GM12878 (cell line): ENCODE measurements around the gene CACNA2D3. TPM values are rescaled to one million over a fixed set of nuclear protein-coding genes. Genes with fewer than 3 reads are reported as not detected.

Experiments
- ATAC-seq: fragments of 200-7000 bp; cut with Tn5 transposase; 3 replicates; pipeline ENCODE4 v1.9.1; 2020; ENCODE audit warnings: mild to moderate bottlenecking, moderate library complexity
- BruUV-seq: library from RNA; stranded (reverse); fragments of 400-500 nt; replicated peaks from 2 replicates; lab custom pipeline; 2021; lab: Mats Ljungman, UMichigan
- CTCF ChIA-PET: fragments of 300-600 bp; sonication (Branson Sonifier 250); formaldehyde crosslinking; extraction: SDS; loops from one replicate; lab custom pipeline; 2021; ENCODE audit warnings: inconsistent platforms; lab: Yijun Ruan, JAX
- POLR2A ChIA-PET: fragments of 350-600 bp; formaldehyde crosslinking; extraction: SDS; loops from one replicate; lab custom pipeline; 2021; ENCODE audit warnings: inconsistent platforms; lab: Charles Lee
- RAD21 ChIA-PET: fragments of 300-600 bp; sonication (Branson Sonifier 250); formaldehyde crosslinking; loops from one replicate; lab custom pipeline; 2023; ENCODE audit warnings: antibody characterized with exemption; ENCODE audit not compliant: unreplicated experiment; lab: Charles Lee
- SMC1A ChIA-PET: fragments of 300-600 bp; sonication (Branson Sonifier 250); formaldehyde crosslinking; loops from one replicate; lab custom pipeline; 2023; ENCODE audit not compliant: unreplicated experiment, uncharacterized antibody; lab: Charles Lee
- DNase-seq: peaks from one replicate; pipeline ENCODE4 v3.0.0-alpha.2; 2011; ENCODE audit warnings: low read depth, low spot score
- FAIRE-seq: peaks from 3 replicates; lab custom pipeline; 2011; peaks lifted over from hg19 to GRCh38; lab: Jason Lieb, UNC
- H2AFZ ChIP-seq: 2 replicates; pipeline ENCODE4 v1.6.0; 2011; ENCODE audit warnings: low read depth, low read length, control low read depth; ENCODE audit not compliant: control insufficient read depth
- H3K27ac ChIP-seq: 2 replicates; pipeline ENCODE4 v1.5.1; 2011; ENCODE audit warnings: control low read depth; ENCODE audit not compliant: control insufficient read depth, insufficient read depth
- H3K27me3 ChIP-seq, 2 experiments: replicated peaks in 1 of 2; 2 replicates each; pipeline versions ENCODE4 v1.6.0 to v1.6.1; 2011; ENCODE audit warnings: low read length in 1 of 2; ENCODE audit not compliant: control insufficient read depth in 2 of 2, insufficient read depth in 2 of 2
- H3K36me3 ChIP-seq, 2 experiments: 2 replicates each; pipeline ENCODE4 v1.5.1; 2011; ENCODE audit warnings: low read length in 1 of 2; ENCODE audit not compliant: control insufficient read depth in 2 of 2, insufficient read depth in 2 of 2
- H3K4me1 ChIP-seq: 2 replicates; pipeline ENCODE4 v1.6.1; 2011; ENCODE audit warnings: mild to moderate bottlenecking, low read length, moderate library complexity, mixed read lengths; ENCODE audit not compliant: control insufficient read depth, insufficient read depth
- H3K4me2 ChIP-seq: 2 replicates; pipeline ENCODE4 v1.6.0; 2011; ENCODE audit warnings: control low read depth; ENCODE audit not compliant: control insufficient read depth, insufficient read depth
- H3K4me3 ChIP-seq: fragments of 200-600 bp; sonication (generic); 2 replicates; pipeline ENCODE4 v1.5.1; 2016
- H3K79me2 ChIP-seq: 2 replicates; pipeline ENCODE4 v1.6.0; 2011; ENCODE audit warnings: low read length; ENCODE audit not compliant: control insufficient read depth, insufficient read depth
- H3K9ac ChIP-seq: 2 replicates; pipeline ENCODE4 v1.8.0; 2011; ENCODE audit warnings: low read length, control low read depth, mixed read lengths; ENCODE audit not compliant: control insufficient read depth, insufficient read depth
- H3K9me3 ChIP-seq: replicated peaks from 3 replicates; pipeline ENCODE4 v1.5.1; 2011; ENCODE audit warnings: mild to moderate bottlenecking, low read length; ENCODE audit not compliant: control insufficient read depth, insufficient read depth
- H4K20me1 ChIP-seq: 2 replicates; pipeline ENCODE4 v1.6.0; 2011; ENCODE audit not compliant: control insufficient read depth, insufficient read depth
- DPF2 ChIP-seq: fragments of 450-650 bp; IDR thresholded peaks from 2 replicates; pipeline ENCODE4 v1.6.1; 2017; ENCODE audit warnings: mild to moderate bottlenecking
- SIX5 ChIP-seq: IDR thresholded peaks from 2 replicates; pipeline ENCODE4 v1.6.1; 2011; ENCODE audit warnings: mild to moderate bottlenecking, low read depth, low read length, moderate library complexity; ENCODE audit not compliant: severe bottlenecking
- WGBS: methylation state at CpG from one replicate; pipeline ENCODE4 v1.1.6; 2016; ENCODE audit warnings: low lambda C conversion rate; ENCODE audit not compliant: insufficient replicate concordance, insufficient coverage; ENCODE audit errors: missing lambda C conversion rate; 5-methylcytosine and 5-hydroxymethylcytosine counted together
- in situ Hi-C: fragments of 300-500 bp; cut with MboI; formaldehyde crosslinking; loops from 9 replicates; pipeline ENCODE4 v1.14.3; 2018; ENCODE audit warnings: mixed read lengths
- intact Hi-C: fragments of 100-400 bp; cut with micrococcal nuclease; formaldehyde crosslinking; loops from one replicate; pipeline ENCODE4 v1.14.2; 2022; ENCODE audit not compliant: unreplicated experiment
- polyA plus RNA-seq, 11 experiments: library from polyadenylated mRNA; depleted of rRNA in 4 of 11; unstranded in 6 of 11; stranded (reverse) in 5 of 11; fragments of >200 nt; fragmentation: Nextera tagmentation in 4 of 11; fragmentation: Illumina TruSeq in 1 of 11; extraction: Ambion mirVana in 4 of 11; extraction: Trizol in 1 of 11; gene quantifications; 1 replicate in 1 of 11; 2 replicates in 10 of 11; pipeline versions ENCODE4 v1.2.1 to v1.2.3, GENCODE V29; 2011 to 2016; ENCODE audit warnings: inconsistent platforms in 2 of 11, missing spikeins in 2 of 11, low read depth in 1 of 11
- total RNA-seq, 4 experiments: library from RNA; depleted of rRNA in 3 of 4; stranded (reverse); fragments of >200 nt in 3 of 4; fragmentation: Illumina TruSeq in 1 of 4; extraction: Trizol in 1 of 4; gene quantifications; 2 replicates each; pipeline versions ENCODE4 v1.2.1 to v1.2.3, GENCODE V29; 2013 to 2021
- TF ChIP-seq, protein P1 (sequence below), 3 experiments: IDR thresholded peaks in 2 of 3; conservative IDR thresholded peaks in 1 of 3; 2 replicates each; pipeline ENCODE4 v1.5.1; 2011; ENCODE audit warnings: low read depth in 3 of 3, low read length in 3 of 3, mild to moderate bottlenecking in 3 of 3, control low read depth in 2 of 3, moderate library complexity in 2 of 3, inconsistent platforms in 1 of 3, mixed read lengths in 1 of 3; ENCODE audit not compliant: control insufficient read depth in 2 of 3, insufficient read depth in 1 of 3; ENCODE audit errors: extremely low read depth in 1 of 3
- TF ChIP-seq, protein P2 (sequence below): IDR thresholded peaks from 2 replicates; pipeline ENCODE4 v1.6.1; 2012; ENCODE audit warnings: mild to moderate bottlenecking, low read depth, low read length

CACNA2D3 gene
- total and polyA plus RNA-seq, 10 of the 15 experiments (the other 5 are each of a cell fraction or from before 2014, with no cell fraction given) = not detected

- TF ChIP-seq, protein P1, sequence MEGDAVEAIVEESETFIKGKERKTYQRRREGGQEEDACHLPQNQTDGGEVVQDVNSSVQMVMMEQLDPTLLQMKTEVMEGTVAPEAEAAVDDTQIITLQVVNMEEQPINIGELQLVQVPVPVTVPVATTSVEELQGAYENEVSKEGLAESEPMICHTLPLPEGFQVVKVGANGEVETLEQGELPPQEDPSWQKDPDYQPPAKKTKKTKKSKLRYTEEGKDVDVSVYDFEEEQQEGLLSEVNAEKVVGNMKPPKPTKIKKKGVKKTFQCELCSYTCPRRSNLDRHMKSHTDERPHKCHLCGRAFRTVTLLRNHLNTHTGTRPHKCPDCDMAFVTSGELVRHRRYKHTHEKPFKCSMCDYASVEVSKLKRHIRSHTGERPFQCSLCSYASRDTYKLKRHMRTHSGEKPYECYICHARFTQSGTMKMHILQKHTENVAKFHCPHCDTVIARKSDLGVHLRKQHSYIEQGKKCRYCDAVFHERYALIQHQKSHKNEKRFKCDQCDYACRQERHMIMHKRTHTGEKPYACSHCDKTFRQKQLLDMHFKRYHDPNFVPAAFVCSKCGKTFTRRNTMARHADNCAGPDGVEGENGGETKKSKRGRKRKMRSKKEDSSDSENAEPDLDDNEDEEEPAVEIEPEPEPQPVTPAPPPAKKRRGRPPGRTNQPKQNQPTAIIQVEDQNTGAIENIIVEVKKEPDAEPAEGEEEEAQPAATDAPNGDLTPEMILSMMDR (IDR thresholded peaks at IDR 0.05 in 2 of 3, conservative IDR thresholded peaks at IDR 0.05 in 1 of 3; ENCODE audit: control insufficient read depth in 2 of 3, extremely low read depth in 1 of 3, insufficient read depth in 1 of 3, low read depth in 3 of 3, low read length in 3 of 3) = no peak
- TF ChIP-seq SIX5 = no peak
Measured at GRCh38 chr3:54713455-54713854, 591.1 kb downstream of the CACNA2D3 start (continued).

GRCh38 chr3:54714035-54714434 lies 591.7 kb downstream of the CACNA2D3 start:
- H4K20me1 ChIP-seq = no peaks in the 10 kb centered on the region
- BruUV-seq = no TSS peak
- SMC1A ChIA-PET = no interaction called here

More at GRCh38 chr3:54714035-54714434, 591.7 kb downstream of the CACNA2D3 start:
- ChIA-PET POLR2A (no interaction called here), RAD21 (no interaction called here), CTCF (no interaction called here)
- DNase-seq = no peak
- no peak for ATAC-seq
- no peak overlapping the region for H2AFZ ChIP-seq
- in situ Hi-C loops (no loop called here), intact Hi-C loops (no loop called here)
- no peaks in the 10 kb centered on the region for H3K4me1 ChIP-seq
- no peaks in the 10 kb centered on the region for H3K79me2 ChIP-seq
- no peak overlapping the region for H3K9ac ChIP-seq
- H3K27me3 ChIP-seq = no peaks in the 10 kb centered on the region
- no peaks in the 10 kb centered on the region for H3K9me3 ChIP-seq
- H3K4me2 ChIP-seq = no peak overlapping the region
- no peak for FAIRE-seq
- H3K4me3 ChIP-seq = no peak overlapping the region
- TF ChIP-seq, protein P2, sequence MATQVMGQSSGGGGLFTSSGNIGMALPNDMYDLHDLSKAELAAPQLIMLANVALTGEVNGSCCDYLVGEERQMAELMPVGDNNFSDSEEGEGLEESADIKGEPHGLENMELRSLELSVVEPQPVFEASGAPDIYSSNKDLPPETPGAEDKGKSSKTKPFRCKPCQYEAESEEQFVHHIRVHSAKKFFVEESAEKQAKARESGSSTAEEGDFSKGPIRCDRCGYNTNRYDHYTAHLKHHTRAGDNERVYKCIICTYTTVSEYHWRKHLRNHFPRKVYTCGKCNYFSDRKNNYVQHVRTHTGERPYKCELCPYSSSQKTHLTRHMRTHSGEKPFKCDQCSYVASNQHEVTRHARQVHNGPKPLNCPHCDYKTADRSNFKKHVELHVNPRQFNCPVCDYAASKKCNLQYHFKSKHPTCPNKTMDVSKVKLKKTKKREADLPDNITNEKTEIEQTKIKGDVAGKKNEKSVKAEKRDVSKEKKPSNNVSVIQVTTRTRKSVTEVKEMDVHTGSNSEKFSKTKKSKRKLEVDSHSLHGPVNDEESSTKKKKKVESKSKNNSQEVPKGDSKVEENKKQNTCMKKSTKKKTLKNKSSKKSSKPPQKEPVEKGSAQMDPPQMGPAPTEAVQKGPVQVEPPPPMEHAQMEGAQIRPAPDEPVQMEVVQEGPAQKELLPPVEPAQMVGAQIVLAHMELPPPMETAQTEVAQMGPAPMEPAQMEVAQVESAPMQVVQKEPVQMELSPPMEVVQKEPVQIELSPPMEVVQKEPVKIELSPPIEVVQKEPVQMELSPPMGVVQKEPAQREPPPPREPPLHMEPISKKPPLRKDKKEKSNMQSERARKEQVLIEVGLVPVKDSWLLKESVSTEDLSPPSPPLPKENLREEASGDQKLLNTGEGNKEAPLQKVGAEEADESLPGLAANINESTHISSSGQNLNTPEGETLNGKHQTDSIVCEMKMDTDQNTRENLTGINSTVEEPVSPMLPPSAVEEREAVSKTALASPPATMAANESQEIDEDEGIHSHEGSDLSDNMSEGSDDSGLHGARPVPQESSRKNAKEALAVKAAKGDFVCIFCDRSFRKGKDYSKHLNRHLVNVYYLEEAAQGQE = no peak
- TF ChIP-seq DPF2 = no peak
- no peaks in the 10 kb centered on the region for H3K36me3 ChIP-seq
- 36% methylated on average over 5 of the region's 5 CpGs for WGBS
- H3K27ac ChIP-seq = no peak overlapping the region
